Activated CD4-positive, alpha-beta T cell treated with anti-CD3 and anti-CD28 coated beads for 24 hours (primary cell): ENCODE measurements around the gene UNC5B.

Experiments used
- DNase-seq, 2 donors: peaks; one replicate each; pipeline ENCODE4 v3.0.0-alpha.2; 2020; ENCODE audit warnings: low read depth in 2 of 2

UNC5B gene

GRCh38 chr10:71319042-71319799 lies 106.9 kb downstream of the UNC5B start, which contains the start of gene SLC29A3:
Gene SLC29A3 (plus strand): TSS chr10:71319259. CDS start chr10:71319310, 51 bp downstream.
- DNase-seq = peak; percentile 75 to 78

- no peak for DNase-seq
These were observed 107.5 kb downstream of the UNC5B start for GRCh38 chr10:71319800-71320392.

- no peak for DNase-seq
These were observed 108.2 kb downstream of the UNC5B start for GRCh38 chr10:71320592-71320991.

DNA sequence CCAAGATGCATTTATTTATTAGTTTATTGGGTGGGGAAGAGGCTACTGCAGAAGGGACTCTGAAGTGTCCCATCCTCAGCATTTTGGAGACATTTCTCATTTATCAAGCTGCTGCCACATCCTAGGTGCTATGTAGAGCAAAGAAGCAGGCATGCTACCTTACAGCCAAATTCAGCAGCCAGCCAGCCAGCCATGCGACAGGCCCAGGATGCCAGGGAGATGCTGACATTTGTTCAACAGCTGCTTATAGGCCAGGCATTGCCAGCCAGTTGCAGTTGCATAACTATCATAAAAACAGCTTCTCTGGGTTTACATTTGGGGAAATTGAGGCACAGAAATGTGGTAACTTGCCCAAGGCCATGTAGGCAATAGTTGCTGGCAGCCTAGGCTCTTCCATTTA lies 109.0 kb downstream of the UNC5B start:
- DNase-seq = no peak

DNA sequence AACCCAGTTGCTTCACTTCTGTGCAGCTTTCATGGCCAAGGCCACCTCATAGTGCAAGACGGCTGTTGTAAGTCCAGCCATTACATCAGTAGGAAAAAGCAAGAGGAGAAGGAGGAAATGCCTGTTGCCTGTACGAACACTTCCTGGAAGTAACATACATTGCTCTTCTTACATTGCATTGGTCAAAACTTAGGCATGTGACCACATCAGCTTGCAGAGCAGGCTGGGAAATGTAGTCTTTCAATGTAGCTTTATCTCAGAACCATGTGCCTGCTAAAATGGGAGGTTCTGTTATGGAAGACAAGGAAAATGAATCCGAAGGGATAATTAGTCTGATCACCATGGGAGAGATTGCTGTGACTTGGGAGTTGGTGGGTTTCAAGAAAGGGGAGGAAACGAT lies 111.0 kb downstream of the UNC5B start:
- no peak for DNase-seq

DNA sequence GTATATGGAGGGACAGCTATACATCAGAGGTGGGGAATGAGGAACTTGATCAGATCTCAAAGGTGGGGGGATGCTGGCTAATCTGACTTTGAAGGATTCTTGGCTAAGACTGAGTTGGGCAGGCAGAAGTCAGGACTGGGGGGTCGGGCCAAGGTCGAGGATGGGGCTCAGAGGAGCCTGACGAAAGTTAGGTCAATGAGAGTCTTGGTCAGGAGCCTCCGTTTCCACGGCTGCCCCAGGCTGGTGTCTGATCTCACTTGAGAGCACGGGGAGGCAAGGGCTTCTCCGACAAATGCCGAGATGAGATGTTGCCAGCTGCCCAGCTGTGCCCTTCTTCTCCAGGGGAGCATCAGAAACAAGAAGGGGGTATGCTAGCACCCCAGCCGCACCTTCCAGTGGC lies 112.4 kb downstream of the UNC5B start:
- no peak for DNase-seq

DNA sequence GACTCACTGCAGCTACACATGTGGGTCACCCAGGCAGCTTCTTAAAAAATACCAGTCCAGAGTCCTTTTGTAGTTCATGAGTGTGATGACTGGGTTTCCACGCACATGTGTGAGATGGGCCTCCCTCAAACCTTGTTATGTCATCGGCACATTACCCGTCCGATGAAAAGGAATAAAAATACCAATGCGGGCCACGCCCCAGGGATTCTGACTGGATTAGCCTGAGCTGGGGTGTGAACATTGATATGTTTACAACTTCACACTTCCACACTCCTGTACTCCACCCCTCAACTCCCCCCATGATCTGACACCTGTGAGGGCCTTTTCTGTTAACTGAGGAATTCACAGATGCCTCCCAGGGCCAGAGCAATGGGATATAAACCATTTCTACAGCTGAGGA lies 112.9 kb downstream of the UNC5B start:
- no peak for DNase-seq

DNA sequence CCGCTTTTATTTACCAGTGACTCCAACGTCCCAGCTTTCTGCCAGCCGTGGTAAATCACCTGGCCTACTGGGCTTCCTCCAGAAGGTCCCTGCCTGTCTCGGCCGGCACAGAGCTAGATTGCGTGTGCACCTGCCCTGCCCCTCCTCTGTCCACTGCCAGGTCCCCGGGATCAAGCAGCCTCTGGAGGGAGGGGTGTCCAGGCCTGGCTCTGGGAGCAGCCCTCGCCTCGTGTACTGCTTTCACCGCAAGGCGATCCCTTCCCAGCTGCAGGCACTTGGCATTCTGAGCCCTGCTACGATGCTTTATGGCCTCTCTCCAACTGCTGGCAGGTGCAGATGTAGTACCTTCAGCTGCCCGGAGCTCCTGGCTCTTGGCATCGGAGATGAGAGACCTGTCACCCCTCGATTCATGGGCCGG lies 114.1 kb downstream of the UNC5B start:
- no peak for DNase-seq

- DNase-seq = no peak
These were observed 118.5 kb downstream of the UNC5B start for GRCh38 chr10:71330789-71331404.

GRCh38 chr10:71331736-71332135 lies 119.4 kb downstream of the UNC5B start:
- no peak for DNase-seq

GRCh38 chr10:71332466-71332865 lies 120.1 kb downstream of the UNC5B start:
- no peak for DNase-seq

- no peak for DNase-seq
These were observed 120.9 kb downstream of the UNC5B start for GRCh38 chr10:71333129-71333887.

GRCh38 chr10:71334221-71334791 lies 121.9 kb downstream of the UNC5B start:
- no peak for DNase-seq

DNA sequence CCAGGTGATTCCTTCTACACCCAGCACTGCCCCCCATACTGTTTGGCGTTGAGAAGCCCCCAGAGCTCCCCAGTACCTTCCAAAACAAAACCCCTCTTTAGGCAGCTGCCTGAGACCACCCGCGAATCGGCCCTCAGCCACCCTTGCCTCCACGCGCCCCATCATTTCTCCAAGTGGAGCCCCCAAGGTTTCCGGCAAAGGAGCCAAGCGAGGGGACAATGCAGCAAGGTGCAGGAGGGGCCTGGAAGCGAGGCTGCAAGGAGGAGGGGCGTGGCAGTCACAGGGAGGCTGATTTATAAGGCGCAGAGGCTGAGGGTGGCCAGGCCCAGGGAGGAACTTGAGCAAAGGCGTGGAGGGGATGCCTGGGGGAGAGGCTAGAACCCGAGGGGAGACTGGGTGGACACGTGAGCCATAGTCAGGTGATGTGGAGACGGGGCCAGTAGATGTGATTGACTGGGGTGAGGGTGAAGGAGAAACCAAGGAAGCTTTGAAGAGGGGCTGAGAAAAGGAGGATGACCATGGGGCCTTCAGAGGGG lies 122.9 kb downstream of the UNC5B start:
- DNase-seq = no peak

- no peak for DNase-seq
These were observed 124.3 kb downstream of the UNC5B start for GRCh38 chr10:71336632-71337031.

GRCh38 chr10:71337219-71337701 lies 124.9 kb downstream of the UNC5B start:
- DNase-seq = no peak

DNA sequence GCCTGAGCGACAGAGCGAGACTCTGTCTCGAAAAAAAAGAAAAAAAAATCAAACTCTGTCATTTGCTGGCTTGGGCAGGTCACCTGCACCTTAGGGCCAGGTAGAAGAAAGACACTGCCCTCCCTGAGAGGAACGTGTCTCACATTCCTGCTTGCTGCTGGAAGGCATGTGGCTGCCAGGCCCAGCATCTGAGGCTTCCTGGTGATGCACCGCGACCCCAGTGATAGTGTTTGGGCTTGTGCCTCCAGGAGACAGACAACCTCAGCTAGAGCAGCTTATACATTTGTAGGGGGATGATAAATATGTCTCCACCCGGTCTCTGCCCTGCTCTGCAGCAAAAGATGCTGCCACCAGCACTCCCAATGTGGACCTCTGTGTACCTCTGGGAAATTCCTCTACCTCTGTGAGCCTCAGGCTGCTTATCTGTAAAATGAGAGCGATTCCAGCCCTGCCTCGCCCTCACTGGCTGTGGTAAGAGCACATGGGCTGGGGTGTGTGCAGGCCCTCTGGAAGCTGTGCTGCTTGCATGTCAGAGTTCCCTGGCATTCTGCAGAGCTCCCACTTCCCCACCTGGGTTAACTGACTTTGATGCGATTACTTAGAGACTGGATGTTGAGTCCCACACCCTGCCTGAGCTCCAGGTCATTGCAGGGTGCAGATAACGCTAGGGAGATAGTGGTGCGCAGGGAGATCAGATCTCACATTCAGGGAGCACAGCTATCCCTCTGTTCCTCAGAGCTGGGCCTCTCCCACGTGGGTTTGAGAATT lies 126.5 kb downstream of the UNC5B start:
- no peak for DNase-seq

GRCh38 chr10:71339796-71340589 lies 127.6 kb downstream of the UNC5B start:
- DNase-seq = no peak

- DNase-seq = no peak
These were observed 130.4 kb downstream of the UNC5B start for GRCh38 chr10:71342573-71343391.
